Prostate gland (tissue), 2 donors: ENCODE measurements around the gene HECW1. TPM values are rescaled to one million over a fixed set of nuclear protein-coding genes. Genes with fewer than 3 reads are reported as not detected.

Experiments
- DNase-seq: peaks from one replicate; pipeline ENCODE4 v3.0.0-alpha.2; 2019; ENCODE audit warnings: low spot score
- H3K27ac ChIP-seq, 2 donors: fragments of 200-600 bp; sonication (generic); 2 replicates each; pipeline ENCODE4 v1.5.1; 2017 to 2019
- H3K27me3 ChIP-seq: fragments of 200-600 bp; sonication (generic); replicated peaks from 2 replicates; pipeline ENCODE4 v1.5.1; 2019; ENCODE audit not compliant: insufficient read depth
- H3K36me3 ChIP-seq, 2 donors: fragments of 200-600 bp; sonication (generic); 1 replicate in 1 of 2; 2 replicates in 1 of 2; pipeline versions ENCODE4 v1.5.1 to v1.8.1; 2017 to 2019
- H3K4me1 ChIP-seq: fragments of 200-600 bp; sonication (generic); replicated peaks from 2 replicates; pipeline ENCODE4 v1.5.1; 2019
- H3K4me3 ChIP-seq, 2 donors: fragments of 200-600 bp; sonication (generic); 2 replicates each; pipeline ENCODE4 v1.5.1; 2017 to 2019
- H3K9me3 ChIP-seq: fragments of 200-600 bp; sonication (generic); 2 replicates; pipeline ENCODE4 v1.5.1; 2017
- POLR2A ChIP-seq: fragments of 450-650 bp; IDR thresholded peaks from one replicate; pipeline ENCODE4 v1.6.1; 2016; ENCODE audit warnings: antibody characterized with exemption, mild to moderate bottlenecking
- POLR2AphosphoS5 ChIP-seq: sonication (generic); formaldehyde crosslinking; IDR thresholded peaks from one replicate; pipeline ENCODE4 v1.6.1; 2017; ENCODE audit warnings: antibody characterized with exemption
- WGBS: methylation state at CpG from one replicate; pipeline ENCODE4 v1.1.5; 2018; 5-methylcytosine and 5-hydroxymethylcytosine counted together
- intact Hi-C: fragments of 100-400 bp; cut with DNase I; formaldehyde crosslinking; loops from one replicate; pipeline ENCODE4 v1.14.2; 2022
- total RNA-seq, 2 donors: library from RNA; depleted of rRNA; stranded (reverse); fragments of >200 nt; gene quantifications; one replicate each; pipeline ENCODE4 v1.1.0, GENCODE V29; 2016
- TF ChIP-seq, protein P1 (sequence below), 4 experiments: fragments of 200-600 bp in 2 of 4; fragments of 450-650 bp in 2 of 4; sonication (generic) in 2 of 4; IDR thresholded peaks; 1 replicate in 3 of 4; 2 replicates in 1 of 4; pipeline ENCODE4 v1.5.1; 2016 to 2019; ENCODE audit warnings: antibody characterized with exemption in 4 of 4, mild to moderate bottlenecking in 2 of 4, moderate library complexity in 2 of 4

Gene HECW1
- total RNA-seq, 2 donors from 2014 or later = 1.4 to 10.3 TPM

DNA sequence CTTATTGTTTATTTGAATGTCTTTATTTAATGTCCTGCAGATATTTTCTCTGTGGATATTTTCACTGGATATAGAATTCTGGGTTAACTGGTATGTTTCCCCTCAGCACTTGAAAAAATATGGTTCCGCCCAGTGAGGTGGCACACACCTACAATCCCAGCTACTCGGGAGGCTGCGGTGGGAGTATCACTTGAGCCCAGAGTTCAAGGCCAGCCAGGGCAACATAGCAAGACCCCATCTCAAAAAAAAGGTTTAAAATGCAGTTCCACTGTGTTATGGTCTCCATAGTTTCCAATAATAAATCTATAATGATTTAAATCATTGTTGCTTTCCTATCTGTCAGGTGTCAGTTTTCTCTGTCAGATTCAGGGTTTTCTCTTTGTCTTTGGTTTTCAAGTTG lies 305.0 kb downstream of the HECW1 start:
- TF ChIP-seq POLR2AphosphoS5 (no peak), POLR2A (no peak)

DNA sequence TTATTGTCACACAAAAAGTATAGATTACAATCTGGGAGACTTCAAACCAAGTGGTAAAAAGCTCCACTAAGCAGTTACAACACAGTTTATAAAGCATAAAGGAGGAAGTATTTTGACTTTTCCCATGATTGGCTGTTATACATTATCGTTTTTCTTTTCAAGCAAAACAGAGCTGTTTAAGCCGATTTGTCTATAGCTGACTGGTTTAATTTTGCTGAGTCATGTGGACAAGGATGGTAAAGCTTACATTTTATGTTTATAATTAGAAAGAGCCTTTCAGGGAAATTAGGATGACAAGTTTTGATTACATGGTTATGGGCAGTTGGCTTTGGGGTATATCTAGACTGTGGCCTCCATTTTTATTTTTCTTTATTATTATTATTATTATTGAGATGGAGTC lies 318.0 kb downstream of the HECW1 start:
- H3K36me3 ChIP-seq = no peaks in the 10 kb centered on the region

More for the DNA sequence above, 305.0 kb downstream of the HECW1 start:
- Histone ChIP-seq H3K36me3 (no peaks in the 10 kb centered on the region), H3K27ac (no peak overlapping the region), H3K9me3 (no peaks in the 10 kb centered on the region), H3K4me3 (no peak overlapping the region), H3K4me1 (no peaks in the 10 kb centered on the region), H3K27me3 (no peaks in the 10 kb centered on the region)
- no peak for DNase-seq
- WGBS = 100% methylated on average over 3 of the region's 3 CpGs
- intact Hi-C loops = no loop called here

DNA sequence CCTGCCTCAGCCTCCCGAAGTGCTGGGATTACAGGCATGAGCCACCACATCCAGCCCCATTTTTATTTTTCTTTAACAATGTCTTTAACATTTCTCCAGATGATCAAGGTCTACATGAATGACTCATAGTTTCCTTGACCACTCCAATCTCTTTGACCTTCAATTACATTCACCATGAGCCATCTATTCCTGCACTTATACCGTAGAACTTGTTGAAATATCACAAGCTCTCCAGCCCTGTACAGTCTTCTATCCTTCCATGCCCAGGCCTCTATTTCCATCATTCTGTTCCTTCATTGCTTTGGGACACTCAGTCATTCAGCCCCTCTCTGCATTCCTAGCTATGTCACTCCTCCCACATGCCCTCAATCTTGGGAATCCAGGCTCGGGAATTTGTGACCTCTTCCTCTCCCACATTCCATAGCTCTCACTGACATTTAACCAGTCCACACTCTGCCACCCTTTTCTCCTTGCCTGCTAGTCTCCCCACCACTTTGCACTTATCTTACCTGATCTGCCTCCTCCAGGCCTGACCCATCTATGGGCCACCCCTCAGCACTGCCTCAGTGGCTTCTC lies 318.7 kb downstream of the HECW1 start:
- Histone ChIP-seq H3K4me3 (no peak overlapping the region), H3K36me3 (no peaks in the 10 kb centered on the region), H3K27me3 (no peaks in the 10 kb centered on the region), H3K27ac (no peak overlapping the region), H3K9me3 (no peaks in the 10 kb centered on the region), H3K4me1 (no peaks in the 10 kb centered on the region)
- no peak for DNase-seq
- WGBS = 93% methylated on average over 3 of the region's 3 CpGs
- intact Hi-C loops = no loop called here
- TF ChIP-seq POLR2A = no peak
- no peak for TF ChIP-seq POLR2AphosphoS5
- TF ChIP-seq, protein P1, sequence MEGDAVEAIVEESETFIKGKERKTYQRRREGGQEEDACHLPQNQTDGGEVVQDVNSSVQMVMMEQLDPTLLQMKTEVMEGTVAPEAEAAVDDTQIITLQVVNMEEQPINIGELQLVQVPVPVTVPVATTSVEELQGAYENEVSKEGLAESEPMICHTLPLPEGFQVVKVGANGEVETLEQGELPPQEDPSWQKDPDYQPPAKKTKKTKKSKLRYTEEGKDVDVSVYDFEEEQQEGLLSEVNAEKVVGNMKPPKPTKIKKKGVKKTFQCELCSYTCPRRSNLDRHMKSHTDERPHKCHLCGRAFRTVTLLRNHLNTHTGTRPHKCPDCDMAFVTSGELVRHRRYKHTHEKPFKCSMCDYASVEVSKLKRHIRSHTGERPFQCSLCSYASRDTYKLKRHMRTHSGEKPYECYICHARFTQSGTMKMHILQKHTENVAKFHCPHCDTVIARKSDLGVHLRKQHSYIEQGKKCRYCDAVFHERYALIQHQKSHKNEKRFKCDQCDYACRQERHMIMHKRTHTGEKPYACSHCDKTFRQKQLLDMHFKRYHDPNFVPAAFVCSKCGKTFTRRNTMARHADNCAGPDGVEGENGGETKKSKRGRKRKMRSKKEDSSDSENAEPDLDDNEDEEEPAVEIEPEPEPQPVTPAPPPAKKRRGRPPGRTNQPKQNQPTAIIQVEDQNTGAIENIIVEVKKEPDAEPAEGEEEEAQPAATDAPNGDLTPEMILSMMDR (IDR thresholded peaks at IDR 0.05) = no peak

More for the DNA sequence above, 318.0 kb downstream of the HECW1 start:
- 12% methylated on average over 2 of the region's 2 CpGs for WGBS
- TF ChIP-seq, protein P1 (IDR thresholded peaks at IDR 0.05) = no peak
- TF ChIP-seq POLR2A = no peak
- TF ChIP-seq POLR2AphosphoS5 = no peak
- Histone ChIP-seq H3K27me3 (no peaks in the 10 kb centered on the region), H3K27ac (no peak overlapping the region), H3K9me3 (no peaks in the 10 kb centered on the region), H3K4me1 (no peaks in the 10 kb centered on the region), H3K4me3 (no peak overlapping the region)
- no peak for DNase-seq
- intact Hi-C loops = no loop called here

DNA sequence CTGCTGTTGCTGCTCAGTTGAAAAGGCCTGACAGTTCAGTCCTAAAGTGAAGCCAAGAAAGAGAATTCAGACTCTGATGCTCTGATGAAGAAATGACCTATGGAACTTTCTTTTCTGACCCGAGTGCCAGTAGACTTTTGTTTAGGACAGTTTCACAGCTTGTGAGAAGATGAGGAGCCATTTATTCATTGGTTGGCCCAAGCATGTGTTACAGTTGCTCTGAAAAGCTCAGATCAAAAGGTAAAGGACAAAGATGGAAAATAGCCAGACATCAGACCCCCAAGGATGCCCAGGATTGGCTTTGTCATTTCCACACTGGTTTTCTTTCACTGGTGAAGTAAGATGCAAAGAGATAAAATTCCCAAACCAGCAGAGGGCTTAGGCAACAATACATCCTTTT lies 321.2 kb downstream of the HECW1 start:
- DNase-seq = no peak
- Histone ChIP-seq H3K27me3 (no peaks in the 10 kb centered on the region), H3K4me3 (no peak overlapping the region), H3K9me3 (no peaks in the 10 kb centered on the region), H3K4me1 (no peaks in the 10 kb centered on the region), H3K36me3 (no peaks in the 10 kb centered on the region), H3K27ac (no peak overlapping the region)
- intact Hi-C loops = no loop called here
- no peak for TF ChIP-seq POLR2AphosphoS5
- no peak for TF ChIP-seq POLR2A
- TF ChIP-seq, protein P1 (IDR thresholded peaks at IDR 0.05) = no peak
- 91% methylated on average over 1 of the region's 1 CpG for WGBS

DNA sequence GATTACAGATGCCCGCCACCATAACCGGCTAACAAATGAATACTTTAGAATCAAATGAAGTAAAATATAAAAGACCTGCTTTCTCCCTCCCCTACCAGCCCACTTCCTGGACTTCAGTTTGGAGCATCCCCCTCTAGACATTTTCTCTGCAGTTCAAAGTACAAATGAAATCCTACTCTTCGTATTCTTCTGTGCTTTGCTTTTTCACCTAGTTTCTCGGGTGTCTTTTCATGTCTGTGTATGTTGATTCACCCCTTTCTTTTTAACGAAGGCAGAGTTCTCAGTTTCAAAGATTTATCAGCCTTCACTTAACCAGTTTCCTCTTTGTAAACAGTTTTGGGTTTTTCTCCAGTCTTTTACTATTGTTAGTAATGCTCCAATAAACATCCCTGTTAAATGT lies 324.6 kb downstream of the HECW1 start:
- H3K27me3 ChIP-seq = no peaks in the 10 kb centered on the region
- H3K36me3 ChIP-seq = no peaks in the 10 kb centered on the region
- intact Hi-C loops = no loop called here
- TF ChIP-seq, protein P1 (IDR thresholded peaks at IDR 0.05) = no peak
- TF ChIP-seq POLR2A (no peak), POLR2AphosphoS5 (no peak)
- no peaks in the 10 kb centered on the region for H3K9me3 ChIP-seq
- H3K27ac ChIP-seq = no peak overlapping the region
- no peak for DNase-seq
- no peak overlapping the region for H3K4me3 ChIP-seq
- H3K4me1 ChIP-seq = no peaks in the 10 kb centered on the region
- 46% methylated on average over 5 of the region's 5 CpGs for WGBS
